ENCODE results near the gene KAT7. TPM values are rescaled to one million over a fixed set of nuclear protein-coding genes. Genes with fewer than 3 reads are reported as not detected.
A peak's percentile ranks its signal among the peaks of the same experiment; 100 is the strongest.

The KAT7 gene
- total and polyA plus RNA-seq, 10 of the 15 experiments (the other 5 are each of a cell fraction or from before 2014, with no cell fraction given), result 6.6 to 45.8 (median 26.3) TPM

DNA sequence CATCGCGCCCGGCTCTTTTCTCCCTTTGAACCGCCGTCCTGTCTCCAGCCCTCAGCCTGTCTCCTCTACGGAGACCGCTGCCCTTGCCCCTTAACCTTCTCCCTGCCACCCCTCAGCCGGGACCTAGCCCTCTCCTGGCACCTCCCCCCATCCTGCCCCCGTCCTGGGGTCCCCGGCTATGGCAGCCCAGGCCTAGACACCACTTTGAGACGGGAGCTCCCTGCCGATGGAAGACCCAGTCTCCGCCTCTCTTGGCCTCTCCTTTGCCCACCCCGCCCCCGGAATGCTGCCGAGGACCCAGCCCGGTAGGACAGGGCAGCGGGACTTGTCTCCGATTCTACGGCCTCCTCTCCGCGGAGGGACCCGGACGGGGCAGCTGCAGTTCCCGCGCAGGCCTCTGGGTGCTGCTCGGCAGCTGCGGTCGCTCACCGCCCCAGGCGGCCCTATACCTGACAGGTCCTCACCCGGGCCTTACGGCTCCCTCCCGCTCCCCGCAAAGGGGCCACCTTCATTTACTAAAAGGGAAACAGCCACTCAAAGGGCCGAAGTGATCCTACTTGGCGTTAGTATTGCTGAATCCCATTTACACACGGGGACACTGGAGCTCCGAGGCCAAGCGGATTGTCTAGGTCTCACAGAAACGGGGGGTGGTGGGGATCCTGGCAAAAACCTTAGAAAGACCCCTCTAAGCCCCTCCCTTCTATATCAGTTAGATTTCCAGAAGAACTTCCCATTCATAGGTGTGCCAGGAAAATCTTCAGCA lies 92.0 kb downstream of the KAT7 start (continued):
- no peak for TF ChIP-seq NKRF (conservative IDR thresholded peaks at IDR 0.05)
- TF ChIP-seq ESRRA (IDR thresholded peaks at IDR 0.05; ENCODE audit: low read length), result no peak
- peak; percentile 71; the same call in 1 of the 2 replicates for TF ChIP-seq TCF3 (IDR thresholded peaks at IDR 0.05; ENCODE audit: borderline replicate concordance, insufficient read depth, low read depth, low read length)
- TF ChIP-seq HCFC1 (IDR thresholded peaks at IDR 0.05; ENCODE audit: low read length), result no peak
- TF ChIP-seq DPF2 (IDR thresholded peaks at IDR 0.05), result no peak
- TF ChIP-seq SKIL (IDR thresholded peaks at IDR 0.05; ENCODE audit: low read depth, poor library complexity, severe bottlenecking), result no peak
- no peak for TF ChIP-seq MYB (IDR thresholded peaks at IDR 0.05; ENCODE audit: borderline replicate concordance, low read depth, low read length)
- no peak for TF ChIP-seq ZNF622 (IDR thresholded peaks at IDR 0.05)
- no peak for TF ChIP-seq KDM1A (IDR thresholded peaks at IDR 0.05; ENCODE audit: borderline replicate concordance)
- TF ChIP-seq GATAD2B (conservative IDR thresholded peaks at IDR 0.05; ENCODE audit: low read depth), result no peak
- peak; percentile 58 for TF ChIP-seq YY1 (IDR thresholded peaks at IDR 0.05; ENCODE audit: low read depth, low read length)
- no peak for TF ChIP-seq JUND (IDR thresholded peaks at IDR 0.05; ENCODE audit: low read depth, low read length)
- TF ChIP-seq ZNF217 (IDR thresholded peaks at IDR 0.05), result no peak
- 0 out of 2 replicates have a peak, but pooled peaks have one; percentile 71 for TF ChIP-seq TCF12 (IDR thresholded peaks at IDR 0.05; ENCODE audit: low read depth, low read length)
- TF ChIP-seq, protein P1, sequence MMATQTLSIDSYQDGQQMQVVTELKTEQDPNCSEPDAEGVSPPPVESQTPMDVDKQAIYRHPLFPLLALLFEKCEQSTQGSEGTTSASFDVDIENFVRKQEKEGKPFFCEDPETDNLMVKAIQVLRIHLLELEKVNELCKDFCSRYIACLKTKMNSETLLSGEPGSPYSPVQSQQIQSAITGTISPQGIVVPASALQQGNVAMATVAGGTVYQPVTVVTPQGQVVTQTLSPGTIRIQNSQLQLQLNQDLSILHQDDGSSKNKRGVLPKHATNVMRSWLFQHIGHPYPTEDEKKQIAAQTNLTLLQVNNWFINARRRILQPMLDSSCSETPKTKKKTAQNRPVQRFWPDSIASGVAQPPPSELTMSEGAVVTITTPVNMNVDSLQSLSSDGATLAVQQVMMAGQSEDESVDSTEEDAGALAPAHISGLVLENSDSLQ (IDR thresholded peaks at IDR 0.05), result peak; percentile 36; the same call in 1 of the 2 replicates
- TF ChIP-seq CEBPB (IDR thresholded peaks at IDR 0.05; ENCODE audit: borderline replicate concordance in 1 of 2, low read depth in 2 of 2, low read length in 2 of 2), result no peak
- TF ChIP-seq, protein P2, sequence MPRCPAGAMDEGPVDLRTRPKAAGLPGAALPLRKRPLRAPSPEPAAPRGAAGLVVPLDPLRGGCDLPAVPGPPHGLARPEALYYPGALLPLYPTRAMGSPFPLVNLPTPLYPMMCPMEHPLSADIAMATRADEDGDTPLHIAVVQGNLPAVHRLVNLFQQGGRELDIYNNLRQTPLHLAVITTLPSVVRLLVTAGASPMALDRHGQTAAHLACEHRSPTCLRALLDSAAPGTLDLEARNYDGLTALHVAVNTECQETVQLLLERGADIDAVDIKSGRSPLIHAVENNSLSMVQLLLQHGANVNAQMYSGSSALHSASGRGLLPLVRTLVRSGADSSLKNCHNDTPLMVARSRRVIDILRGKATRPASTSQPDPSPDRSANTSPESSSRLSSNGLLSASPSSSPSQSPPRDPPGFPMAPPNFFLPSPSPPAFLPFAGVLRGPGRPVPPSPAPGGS (IDR thresholded peaks at IDR 0.05; ENCODE audit: borderline replicate concordance, insufficient read depth, low read depth, low read length, poor library complexity, severe bottlenecking), result no peak
- TF ChIP-seq SUPT20H (IDR thresholded peaks at IDR 0.05; ENCODE audit: borderline replicate concordance, control insufficient read depth, low read depth, low read length), result no peak
- TF ChIP-seq RB1 (IDR thresholded peaks at IDR 0.05; ENCODE audit: borderline replicate concordance), result peak; percentile 38; the same call in 1 of the 2 replicates
- no peak for TF ChIP-seq CHD1 (IDR thresholded peaks at IDR 0.05; ENCODE audit: low read depth, low read length)
- TF ChIP-seq CBFB (IDR thresholded peaks at IDR 0.05; ENCODE audit: low read depth), result no peak

Measured in GM12878 (cell line).